Measurements from ENCODE around the gene RWDD3.

Gene RWDD3

GRCh38 chr1:95230768-95231191, 3.2 kb upstream of the RWDD3 start:
- DNase-seq = no peak

GRCh38 chr1:95232646-95233318, 1.2 kb upstream of the RWDD3 start:
- no peak for DNase-seq

GRCh38 chr1:95233319-95233736, 682 bp upstream of the RWDD3 start:
- DNase-seq = no peak

- DNase-seq = no peak
These were observed 3.0 kb downstream of the RWDD3 start for GRCh38 chr1:95236784-95237575.

GRCh38 chr1:95237981-95238703, 4.1 kb downstream of the RWDD3 start:
- DNase-seq = no peak

- DNase-seq = no peak
These were observed 11.0 kb downstream of the RWDD3 start for GRCh38 chr1:95245029-95245428.

- no peak for DNase-seq
These were observed 12.5 kb downstream of the RWDD3 start for GRCh38 chr1:95246511-95246910.

GRCh38 chr1:95247607-95248006, 13.6 kb downstream of the RWDD3 start:
- no peak for DNase-seq

GRCh38 chr1:95249916-95250315, 15.9 kb downstream of the RWDD3 start:
- no peak for DNase-seq

- no peak for DNase-seq
These were observed 18.4 kb downstream of the RWDD3 start for GRCh38 chr1:95252422-95252821.

- DNase-seq = no peak
These were observed 20.9 kb downstream of the RWDD3 start for GRCh38 chr1:95254959-95255358.

- no peak for DNase-seq
These were observed 21.8 kb downstream of the RWDD3 start for GRCh38 chr1:95255826-95256225.

GRCh38 chr1:95257758-95258157, 23.7 kb downstream of the RWDD3 start:
- DNase-seq = no peak

- no peak for DNase-seq
These were observed 25.2 kb downstream of the RWDD3 start for GRCh38 chr1:95259245-95259644.

- no peak for DNase-seq
These were observed 28.9 kb downstream of the RWDD3 start for GRCh38 chr1:95262913-95263312.

GRCh38 chr1:95263450-95263849, 29.4 kb downstream of the RWDD3 start:
- no peak for DNase-seq

GRCh38 chr1:95265106-95265505, 31.1 kb downstream of the RWDD3 start:
- no peak for DNase-seq

GRCh38 chr1:95276429-95276828, 42.4 kb downstream of the RWDD3 start:
- no peak for DNase-seq

- no peak for DNase-seq
These were observed 44.4 kb downstream of the RWDD3 start for GRCh38 chr1:95278173-95279006.

GRCh38 chr1:95281781-95282517, 47.9 kb downstream of the RWDD3 start:
- no peak for DNase-seq

GRCh38 chr1:95282518-95282895, 48.5 kb downstream of the RWDD3 start:
- no peak for DNase-seq

GRCh38 chr1:95284420-95284819, 50.4 kb downstream of the RWDD3 start:
- no peak for DNase-seq
